ENCODE data around the gene CCDC85A.

- TF ChIP-seq EP300 (IDR thresholded peaks at IDR 0.05; ENCODE audit: low read depth), result no peak
- no peak for TF ChIP-seq POLR2A (IDR thresholded peaks at IDR 0.05)
- TF ChIP-seq POLR2AphosphoS5 (IDR thresholded peaks at IDR 0.05), result no peak
Observed at GRCh38 chr2:56191617-56192016, 7.8 kb downstream of the CCDC85A start.

All from transverse colon (tissue), 3 donors.